Measurements from ENCODE around the gene GP2.

Gene GP2

DNA sequence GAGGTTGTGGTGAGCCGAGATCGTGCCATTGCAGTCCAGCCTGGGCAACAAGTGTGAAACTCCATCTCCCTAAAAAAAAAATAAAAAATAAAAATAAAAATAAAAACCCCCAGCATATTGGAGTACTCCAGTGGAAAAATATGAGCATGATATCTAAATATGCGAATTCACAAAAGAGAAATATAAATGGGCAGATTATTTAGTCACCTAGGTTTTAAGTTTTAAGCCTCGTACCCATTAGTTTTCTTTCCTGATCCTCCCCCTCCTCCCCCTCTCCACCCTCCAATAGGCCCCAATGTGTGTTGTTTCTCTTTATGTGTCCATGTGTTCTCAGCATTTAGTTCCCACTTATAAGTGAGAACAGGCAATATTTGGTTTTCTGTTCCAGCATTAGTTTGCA, 62.3 kb downstream of the GP2 start:
- DNase-seq (ENCODE audit: insufficient read length, low spot score): no peak
- TF ChIP-seq POLR2A (IDR thresholded peaks at IDR 0.05; ENCODE audit: low read depth, low read length): no peak
- no peak for TF ChIP-seq SPI1 (IDR thresholded peaks at IDR 0.05; ENCODE audit: low read depth, low read length)
- TF ChIP-seq POLR2AphosphoS5 (IDR thresholded peaks at IDR 0.05; ENCODE audit: low read depth, low read length): no peak
- no peak for TF ChIP-seq POU2F2 (IDR thresholded peaks at IDR 0.05; ENCODE audit: low read depth, low read length)
- no peak for TF ChIP-seq PAX5 (IDR thresholded peaks at IDR 0.05; ENCODE audit: insufficient read depth, low read length, severe bottlenecking)
- TF ChIP-seq TAF1 (IDR thresholded peaks at IDR 0.05; ENCODE audit: low read depth, low read length): no peak
- FAIRE-seq: no peak

GRCh38 chr16:20263138-20263855, 64.0 kb downstream of the GP2 start:
- TF ChIP-seq POU2F2 (IDR thresholded peaks at IDR 0.05; ENCODE audit: low read depth, low read length): no peak
- no peak for TF ChIP-seq POLR2AphosphoS5 (IDR thresholded peaks at IDR 0.05; ENCODE audit: low read depth, low read length)
- no peak for TF ChIP-seq TAF1 (IDR thresholded peaks at IDR 0.05; ENCODE audit: low read depth, low read length)
- no peak for TF ChIP-seq POLR2A (IDR thresholded peaks at IDR 0.05; ENCODE audit: low read depth, low read length)
- TF ChIP-seq PAX5 (IDR thresholded peaks at IDR 0.05; ENCODE audit: insufficient read depth, low read length, severe bottlenecking): no peak
- no peak for TF ChIP-seq SPI1 (IDR thresholded peaks at IDR 0.05; ENCODE audit: low read depth, low read length)
- no peak for FAIRE-seq

DNA sequence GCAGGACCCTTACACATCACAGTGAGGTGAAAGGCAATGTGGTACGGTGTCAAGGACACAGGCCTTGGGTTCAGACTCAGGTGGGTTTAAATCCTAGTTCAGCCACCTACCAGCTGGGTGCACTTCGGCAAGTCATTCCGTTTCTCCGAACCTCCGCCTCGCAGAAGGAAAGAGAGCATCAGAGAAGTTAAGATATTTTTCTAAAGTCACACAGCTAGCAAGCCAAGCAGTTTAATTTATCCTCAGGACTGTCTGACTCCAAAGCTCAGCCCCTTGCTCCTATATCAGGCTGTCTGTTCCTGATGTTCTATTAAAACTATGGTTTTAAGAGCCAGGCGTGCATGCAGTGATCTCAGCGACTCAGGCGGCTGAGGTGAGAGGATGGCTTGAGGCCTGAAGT, 65.1 kb downstream of the GP2 start:
- no peak for FAIRE-seq
- TF ChIP-seq POLR2AphosphoS5 (IDR thresholded peaks at IDR 0.05; ENCODE audit: low read depth, low read length) (no peak), SPI1 (IDR thresholded peaks at IDR 0.05; ENCODE audit: low read depth, low read length) (no peak), PAX5 (IDR thresholded peaks at IDR 0.05; ENCODE audit: insufficient read depth, low read length, severe bottlenecking) (no peak), POU2F2 (IDR thresholded peaks at IDR 0.05; ENCODE audit: low read depth, low read length) (no peak), POLR2A (IDR thresholded peaks at IDR 0.05; ENCODE audit: low read depth, low read length) (no peak), TAF1 (IDR thresholded peaks at IDR 0.05; ENCODE audit: low read depth, low read length) (no peak)
- DNase-seq (ENCODE audit: insufficient read length, low spot score): no peak

More at GRCh38 chr16:20263138-20263855, 64.0 kb downstream of the GP2 start:
- no peak for DNase-seq (ENCODE audit: insufficient read length, low spot score)

GRCh38 chr16:20260215-20261009, 66.9 kb downstream of the GP2 start:
- no peak for TF ChIP-seq POLR2AphosphoS5 (IDR thresholded peaks at IDR 0.05; ENCODE audit: low read depth, low read length)
- no peak for TF ChIP-seq SPI1 (IDR thresholded peaks at IDR 0.05; ENCODE audit: low read depth, low read length)
- no peak for TF ChIP-seq PAX5 (IDR thresholded peaks at IDR 0.05; ENCODE audit: insufficient read depth, low read length, severe bottlenecking)
- TF ChIP-seq TAF1 (IDR thresholded peaks at IDR 0.05; ENCODE audit: low read depth, low read length): no peak
- TF ChIP-seq POLR2A (IDR thresholded peaks at IDR 0.05; ENCODE audit: low read depth, low read length): no peak
- TF ChIP-seq POU2F2 (IDR thresholded peaks at IDR 0.05; ENCODE audit: low read depth, low read length): no peak
- DNase-seq (ENCODE audit: insufficient read length, low spot score) (no peak), FAIRE-seq (no peak)
